ENCODE measurements around the gene EXOC6B.
"Not testable (repeated sequence)": the region's sequence is repeated elsewhere in the genome, so short reads cannot be mapped to it uniquely, and the experiment has no call there.

Gene EXOC6B

DNA sequence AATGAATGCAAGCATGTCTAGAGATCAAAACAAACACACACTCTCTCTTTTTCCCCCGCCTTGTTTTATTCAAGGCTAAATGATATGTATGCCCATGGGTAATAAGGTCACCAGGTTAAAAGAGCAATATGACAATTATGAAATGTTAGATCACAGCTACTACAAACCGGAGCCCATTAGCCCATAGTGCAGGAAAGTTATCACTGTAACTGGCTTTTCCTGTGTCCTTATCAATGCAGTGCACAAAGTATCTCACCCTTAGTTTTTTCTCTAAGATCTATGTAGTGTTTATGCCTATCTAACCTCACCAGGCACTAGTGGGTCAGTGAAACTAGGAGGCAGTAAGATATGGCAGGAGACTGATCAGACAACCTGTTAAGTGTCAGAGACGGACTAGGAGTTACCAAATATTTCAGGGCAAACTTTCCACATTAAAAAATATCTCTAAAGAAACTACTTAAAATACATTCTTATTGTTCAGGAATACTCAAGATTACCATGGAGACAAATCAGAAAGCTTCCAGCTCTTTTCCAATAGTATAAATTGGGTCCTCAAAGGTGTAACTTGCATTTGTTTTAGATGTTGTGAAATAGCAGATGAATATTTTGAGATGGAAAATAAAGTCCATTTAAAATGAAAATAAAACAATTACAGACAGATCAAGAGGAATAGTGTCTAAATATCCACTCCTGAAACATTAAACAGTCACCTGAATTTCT lies 282.2 kb downstream of the EXOC6B start:
- no peak for DNase-seq (ENCODE audit: low spot score)

DNA sequence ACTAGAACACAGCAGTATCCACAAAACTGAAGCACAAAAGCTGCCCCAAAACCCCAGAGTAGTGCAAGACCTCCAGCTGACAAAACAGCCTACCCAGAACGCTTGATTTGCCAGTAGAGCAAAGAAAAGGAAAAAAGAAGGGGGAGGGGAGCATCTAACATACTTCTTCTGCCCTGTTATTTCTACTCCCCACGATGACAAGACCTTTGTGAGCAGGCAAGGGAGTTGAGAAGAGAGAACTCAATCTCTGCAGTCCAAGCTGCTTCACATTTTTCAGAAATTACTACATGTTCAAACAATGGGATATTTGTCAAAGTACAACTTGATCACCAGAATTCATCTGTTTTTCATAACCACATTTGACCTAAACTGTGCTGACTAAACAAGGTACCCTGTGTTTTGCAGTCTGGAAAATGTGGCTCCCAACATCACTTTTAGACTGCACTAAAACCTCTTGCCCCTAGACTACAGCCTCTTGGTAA lies 286.7 kb downstream of the EXOC6B start:
- no peak for DNase-seq (ENCODE audit: low spot score)

DNA sequence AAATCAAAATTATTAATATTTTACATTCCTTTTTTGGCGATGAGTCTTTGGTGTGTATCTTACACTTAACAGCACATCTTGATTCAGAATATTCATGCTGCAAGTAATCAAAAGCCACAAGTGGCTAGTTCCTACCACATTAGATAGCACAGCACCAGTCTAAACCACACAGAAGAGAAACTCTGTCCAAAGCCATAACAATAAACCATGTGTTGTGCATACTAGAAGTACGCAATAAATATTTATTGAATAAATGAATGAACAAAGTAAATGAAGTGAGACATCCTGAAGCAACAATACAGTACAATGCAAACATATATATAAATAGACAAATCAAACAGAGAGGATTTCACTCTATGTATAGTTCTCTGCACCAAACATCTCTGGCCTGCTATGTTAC lies 287.3 kb downstream of the EXOC6B start:
- no peak for DNase-seq (ENCODE audit: low spot score)

DNA sequence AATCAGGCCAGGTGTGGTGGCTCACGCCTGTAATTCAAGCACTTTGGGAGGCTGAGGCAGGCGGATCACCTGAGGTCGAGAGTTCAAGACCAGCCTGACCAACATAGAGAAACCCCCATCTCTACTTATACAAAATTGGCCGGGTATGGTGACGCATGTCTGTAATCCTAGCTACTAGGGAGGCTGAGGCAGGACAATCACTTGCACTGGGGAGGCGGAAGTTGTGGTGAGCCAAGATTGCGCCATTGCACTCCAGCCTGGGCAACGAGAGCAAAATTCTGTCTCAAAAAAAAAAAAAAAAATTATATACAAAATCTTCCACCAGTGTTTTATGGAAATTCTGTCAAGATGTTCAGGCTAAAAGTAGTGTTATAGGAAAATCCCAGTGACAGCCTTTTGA lies 290.2 kb downstream of the EXOC6B start:
- DNase-seq (ENCODE audit: low spot score) = not testable (repeated sequence)

DNA sequence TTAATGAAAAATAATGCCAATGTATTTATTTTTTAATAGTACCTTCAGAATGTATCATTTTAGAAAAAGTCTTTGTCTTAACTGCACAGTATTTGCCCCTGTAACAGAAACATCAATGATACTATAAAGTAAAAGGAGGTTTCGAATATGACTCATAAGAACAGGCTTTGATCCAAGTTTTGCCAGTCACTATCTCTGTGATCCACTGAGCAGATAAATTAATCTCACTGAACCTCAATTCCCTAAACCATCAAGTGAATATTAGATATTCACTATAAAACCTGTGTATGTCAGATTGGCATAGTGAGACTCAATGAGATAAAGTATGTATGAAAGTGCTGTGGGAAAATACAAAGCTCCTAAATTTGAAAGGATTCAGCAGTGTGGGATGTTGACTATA lies 292.1 kb downstream of the EXOC6B start:
- no peak for DNase-seq (ENCODE audit: low spot score)

DNA sequence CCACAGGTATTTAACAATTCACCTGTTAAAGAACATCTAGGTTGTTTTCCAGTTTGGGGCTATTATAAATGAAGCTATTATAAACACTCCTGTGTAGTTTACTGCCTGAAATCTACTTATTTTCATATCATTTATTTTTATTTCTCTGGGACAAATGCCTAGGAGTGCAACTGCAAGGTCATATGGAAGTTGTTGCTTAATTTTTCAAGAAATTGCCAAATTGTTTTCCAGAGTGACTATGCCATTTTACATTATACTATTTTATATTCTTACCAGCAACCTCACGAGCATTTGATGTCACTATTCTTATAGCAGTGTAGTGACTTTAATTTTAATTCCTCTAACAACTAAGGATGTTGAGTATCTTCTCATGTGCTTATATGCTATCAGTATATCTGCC lies 298.4 kb downstream of the EXOC6B start:
- no peak for DNase-seq (ENCODE audit: low spot score)

DNA sequence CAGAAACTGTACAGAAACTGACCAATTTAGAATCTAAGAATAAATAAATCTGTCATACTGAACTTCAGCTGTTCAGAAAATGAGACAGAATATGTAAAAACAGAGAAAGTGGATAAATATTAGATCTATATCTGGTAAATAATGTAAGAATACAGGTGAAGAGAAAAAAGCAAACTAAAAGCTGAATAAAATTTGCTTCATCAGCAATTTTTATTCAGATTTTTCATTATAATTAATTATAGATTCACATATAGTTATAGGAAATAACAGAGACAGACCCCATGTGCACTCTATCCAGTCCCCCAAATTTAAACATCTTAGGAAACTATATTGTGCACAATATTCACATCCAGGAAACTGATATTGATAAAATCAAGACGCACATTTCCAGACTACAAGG lies 299.2 kb downstream of the EXOC6B start:
- no peak for DNase-seq (ENCODE audit: low spot score)

DNA sequence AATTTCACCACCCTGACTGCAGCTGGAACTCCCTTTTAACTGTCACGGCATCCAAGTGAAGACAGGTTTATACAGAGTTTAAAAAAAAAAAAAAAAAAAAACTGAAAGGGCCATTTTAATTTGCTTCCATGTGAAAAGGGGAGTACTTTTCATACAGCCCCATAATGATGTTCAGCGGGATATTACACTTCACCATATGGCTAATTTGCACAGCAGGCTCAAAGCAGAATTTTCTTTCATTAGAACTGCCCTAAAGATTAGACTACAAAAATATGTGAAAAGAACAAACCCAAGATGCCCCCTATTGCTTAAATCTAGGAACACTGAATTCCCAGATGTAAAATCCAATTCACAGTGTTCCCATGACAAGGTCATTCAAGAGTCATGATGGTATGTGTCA lies 301.8 kb downstream of the EXOC6B start:
- no peak for DNase-seq (ENCODE audit: low spot score)

DNA sequence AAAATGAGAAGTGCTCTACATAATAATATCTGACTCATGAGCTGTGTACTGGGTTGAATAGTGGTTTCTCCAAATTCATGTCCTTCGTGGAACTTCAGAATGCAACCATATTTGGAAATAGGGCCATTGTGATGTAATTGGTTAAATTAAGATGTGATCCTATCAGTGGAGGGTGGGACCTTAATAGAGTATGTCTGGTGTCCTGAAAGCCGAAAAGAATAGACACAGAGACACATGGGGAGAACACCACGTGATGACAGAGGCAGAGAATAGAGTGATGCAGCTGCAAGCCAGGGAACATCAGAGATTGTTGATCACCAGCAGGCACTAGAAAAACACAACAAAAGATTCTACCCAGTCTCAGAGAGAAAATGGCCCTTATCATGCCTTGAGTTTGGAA lies 310.1 kb downstream of the EXOC6B start:
- no peak for DNase-seq (ENCODE audit: low spot score)

DNA sequence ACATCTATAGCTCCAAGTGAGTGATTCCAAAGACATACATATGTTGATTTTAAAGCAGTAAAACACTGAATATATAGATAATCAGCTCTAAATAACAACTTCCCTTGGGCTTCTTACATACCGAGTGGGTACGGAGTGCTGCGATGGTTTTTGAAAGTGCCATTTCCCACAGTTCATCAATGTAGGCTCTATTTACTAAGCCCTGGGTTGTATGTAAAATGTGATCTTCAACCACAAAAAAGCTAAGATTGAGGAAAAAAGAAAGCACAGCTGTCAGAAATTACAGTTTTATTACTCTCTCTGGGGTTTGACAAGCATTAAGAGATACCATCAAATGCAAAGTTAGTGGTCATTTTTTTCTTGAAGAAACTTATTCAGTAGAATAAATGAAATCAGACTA lies 312.8 kb downstream of the EXOC6B start:
- no peak for DNase-seq (ENCODE audit: low spot score)

DNA sequence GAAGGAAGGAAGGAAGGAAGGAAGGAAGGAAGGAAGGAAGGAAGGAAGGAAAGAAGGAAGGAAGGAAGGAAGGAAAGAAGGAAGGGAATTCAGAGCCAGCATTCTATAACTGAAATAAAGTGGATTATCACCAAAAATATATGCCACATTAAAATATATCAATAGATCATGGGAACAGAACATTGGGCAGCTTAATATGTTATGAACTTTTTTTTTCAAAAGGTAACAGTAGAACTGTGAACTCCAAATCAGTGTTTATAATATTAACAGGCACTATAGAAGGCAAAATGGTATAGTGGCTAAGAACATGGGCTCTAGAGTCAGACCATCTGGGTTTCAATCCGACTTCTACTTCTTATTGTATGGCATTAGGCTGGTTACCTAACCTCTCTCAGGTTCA lies 313.5 kb downstream of the EXOC6B start:
- DNase-seq (ENCODE audit: low spot score) = no peak

DNA sequence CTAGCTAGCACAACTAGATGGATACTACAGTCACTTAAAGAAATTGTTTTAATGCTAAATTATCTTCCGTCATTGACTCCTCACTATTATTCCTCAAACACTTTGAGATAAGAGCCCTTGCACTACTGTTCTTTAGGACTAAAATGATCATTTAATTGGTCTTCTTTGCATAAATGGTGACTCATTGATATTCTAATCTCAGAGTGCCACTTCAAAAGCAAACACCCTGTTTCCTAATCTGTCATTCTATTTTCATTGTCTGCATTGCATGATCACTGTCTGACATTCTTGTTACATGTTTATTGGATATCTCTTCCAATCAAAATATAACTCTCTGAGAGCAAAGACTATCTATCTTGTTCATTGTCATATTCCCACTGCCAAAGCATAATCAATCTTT lies 313.9 kb downstream of the EXOC6B start:
- DNase-seq (ENCODE audit: low spot score) = no peak

DNA sequence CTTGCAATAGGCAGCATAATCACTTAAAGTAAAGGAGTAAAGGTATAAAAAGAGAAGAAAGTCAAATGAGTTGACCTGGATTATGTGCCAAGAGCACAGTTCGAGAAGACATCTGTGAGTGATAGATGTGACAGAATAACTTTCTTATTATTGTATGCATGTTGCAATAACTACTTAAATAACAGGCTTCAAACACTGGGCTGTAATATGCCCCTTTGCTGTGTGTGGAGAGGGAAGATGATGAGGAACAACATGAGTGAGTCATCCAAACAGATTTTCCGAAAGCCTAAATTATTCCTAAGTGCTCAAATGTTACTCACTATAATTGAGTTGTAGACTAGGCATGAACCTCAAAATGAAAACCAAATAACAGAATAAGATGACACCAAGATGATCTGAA lies 328.1 kb downstream of the EXOC6B start:
- DNase-seq (ENCODE audit: low spot score) = no peak

DNA sequence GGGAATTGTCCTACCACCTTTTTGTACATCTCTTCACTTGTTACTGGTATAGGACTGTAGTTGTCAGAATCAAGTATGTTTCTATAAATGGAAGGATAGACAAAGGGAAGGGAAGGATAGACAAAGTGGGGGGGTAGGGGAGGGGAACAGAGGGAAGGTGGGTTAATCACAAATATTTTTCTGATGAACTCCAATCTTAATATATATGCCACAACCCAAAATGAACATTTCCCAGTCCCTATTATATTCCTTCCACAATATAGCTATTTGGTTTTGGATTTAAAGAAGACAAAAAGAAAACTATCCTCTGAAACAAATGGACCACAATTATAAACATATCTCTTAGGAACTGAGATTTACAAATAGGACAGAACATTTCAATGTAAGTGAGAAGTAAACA lies 329.4 kb downstream of the EXOC6B start:
- no peak for DNase-seq (ENCODE audit: low spot score)

DNA sequence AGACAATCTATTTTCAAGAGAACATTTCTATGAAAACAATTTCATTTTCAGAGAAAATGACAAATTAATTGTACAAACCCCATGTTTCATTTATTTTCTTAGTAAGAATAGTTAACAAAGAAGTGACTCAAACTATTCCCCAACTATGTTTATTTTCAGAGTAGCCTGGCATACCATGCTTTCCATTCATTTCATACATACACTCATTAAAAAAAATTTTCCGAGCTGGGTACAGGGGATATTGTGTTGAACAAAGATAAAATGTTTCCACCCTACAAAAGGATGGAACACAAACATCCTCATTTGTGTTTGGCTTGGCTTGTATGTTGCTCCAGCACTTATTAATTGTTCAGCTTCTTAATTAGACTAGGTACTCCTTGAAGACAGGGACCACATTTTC lies 331.4 kb downstream of the EXOC6B start:
- DNase-seq (ENCODE audit: low spot score) = no peak

DNA sequence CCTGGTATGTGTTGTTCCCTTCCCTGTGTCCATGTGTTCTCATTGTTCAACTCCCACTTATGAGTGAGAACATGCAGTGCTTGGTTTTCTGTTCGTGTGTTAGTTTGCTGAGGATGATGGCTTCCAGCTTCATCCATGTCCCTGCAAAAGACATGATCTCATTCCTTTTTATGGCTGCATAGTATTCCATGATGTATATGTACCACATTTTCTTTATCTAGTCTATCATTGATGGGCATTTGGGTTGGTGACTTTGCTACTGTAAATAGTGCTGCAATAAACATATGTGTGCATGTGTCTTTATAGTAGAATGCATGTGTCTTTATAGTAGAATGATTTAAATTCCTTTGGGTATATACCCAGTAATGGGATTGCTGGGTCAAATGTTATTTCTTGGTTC lies 341.2 kb downstream of the EXOC6B start:
- not testable (repeated sequence) for DNase-seq (ENCODE audit: low spot score)

DNA sequence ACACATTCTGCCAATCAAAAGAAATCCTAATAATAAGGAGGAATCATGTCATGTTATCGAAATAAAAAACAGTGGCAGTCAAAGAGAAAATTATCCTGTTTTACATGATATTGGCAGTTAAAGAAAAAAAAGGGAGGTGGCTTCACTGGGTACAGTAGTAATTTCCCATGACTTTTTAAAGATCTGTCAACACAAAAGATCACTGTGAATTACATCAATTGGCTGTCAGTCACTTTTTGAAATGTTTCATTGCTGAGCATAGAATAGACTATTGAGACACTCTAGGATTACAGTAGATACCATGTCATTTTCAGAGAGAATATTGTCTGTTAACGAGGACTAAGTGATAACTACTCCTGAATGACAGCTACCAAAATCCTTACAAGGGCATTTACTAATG lies 342.5 kb downstream of the EXOC6B start:
- no peak for DNase-seq (ENCODE audit: low spot score)

DNA sequence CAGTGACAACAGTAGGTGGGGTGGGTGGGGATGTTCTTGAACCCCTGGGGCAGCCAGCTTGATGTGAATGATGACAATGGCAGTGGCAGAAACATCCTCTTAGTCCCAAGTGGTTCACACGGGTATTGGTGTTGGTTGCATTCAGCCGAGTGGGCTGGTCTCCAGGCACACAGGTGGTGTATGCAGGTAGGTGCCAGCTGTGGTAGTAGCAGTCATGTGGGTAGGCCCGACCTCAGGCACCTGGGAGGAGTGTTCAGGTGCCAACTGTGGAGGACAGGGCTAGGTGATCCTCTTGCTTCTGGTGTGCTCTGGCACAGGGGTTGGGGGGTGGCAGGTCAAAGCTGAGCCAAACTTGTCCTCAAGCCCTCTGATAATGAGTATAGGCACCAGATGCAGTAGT lies 350.6 kb downstream of the EXOC6B start:
- DNase-seq (ENCODE audit: low spot score) = no peak

DNA sequence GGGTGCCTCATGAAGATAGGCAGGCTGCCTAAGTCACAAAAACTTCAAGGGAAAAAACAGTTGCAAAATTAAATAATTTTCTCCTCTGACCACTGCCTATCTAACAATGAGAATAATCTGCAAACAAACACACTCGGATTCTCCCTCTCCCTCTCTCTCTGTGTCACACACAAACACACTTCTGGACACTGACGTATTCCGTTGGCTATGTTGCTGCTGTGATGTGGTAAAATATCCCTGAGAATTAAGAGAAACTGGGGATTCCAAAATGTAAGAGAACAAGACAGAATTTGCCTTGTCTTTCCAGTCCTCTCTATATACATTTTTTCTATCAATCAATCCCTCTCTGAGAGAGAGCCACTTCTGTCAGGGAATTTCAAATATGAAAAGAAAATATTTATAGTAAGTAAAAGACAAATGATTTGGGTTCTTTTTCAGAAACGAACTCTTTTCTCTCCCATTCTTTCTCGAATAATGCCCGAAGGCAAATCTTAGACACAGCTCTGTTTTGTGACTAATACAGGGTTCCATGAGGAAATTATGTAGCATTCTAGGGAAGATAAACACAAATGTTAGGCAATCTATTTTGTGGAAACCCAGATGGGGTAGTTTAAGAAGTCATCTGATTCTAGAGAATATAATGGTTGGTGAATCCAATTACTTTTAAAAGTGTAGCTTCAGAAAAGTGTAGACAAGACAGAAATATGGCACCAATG lies 367.9 kb downstream of the EXOC6B start:
- no peak for DNase-seq (ENCODE audit: low spot score)

DNA sequence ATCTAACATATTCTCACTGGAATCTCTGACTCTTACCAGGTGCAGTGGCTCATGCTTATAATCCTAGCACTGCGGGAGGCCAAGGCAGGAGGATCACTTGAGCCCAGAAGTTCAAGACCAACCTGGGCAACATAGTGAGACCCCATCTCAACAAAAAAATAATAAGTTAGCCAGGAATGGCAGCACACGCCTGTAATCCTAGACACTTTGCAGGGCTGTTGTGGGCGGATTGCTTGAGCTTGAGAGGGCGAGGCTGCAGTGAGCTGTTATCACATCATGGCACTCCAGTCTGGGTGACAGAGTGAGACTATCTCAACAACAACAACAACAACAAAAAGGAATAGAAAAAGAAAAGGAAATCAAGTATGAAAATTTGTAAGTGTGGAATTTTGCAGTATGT lies 371.6 kb downstream of the EXOC6B start:
- DNase-seq (ENCODE audit: low spot score) = no peak

DNA sequence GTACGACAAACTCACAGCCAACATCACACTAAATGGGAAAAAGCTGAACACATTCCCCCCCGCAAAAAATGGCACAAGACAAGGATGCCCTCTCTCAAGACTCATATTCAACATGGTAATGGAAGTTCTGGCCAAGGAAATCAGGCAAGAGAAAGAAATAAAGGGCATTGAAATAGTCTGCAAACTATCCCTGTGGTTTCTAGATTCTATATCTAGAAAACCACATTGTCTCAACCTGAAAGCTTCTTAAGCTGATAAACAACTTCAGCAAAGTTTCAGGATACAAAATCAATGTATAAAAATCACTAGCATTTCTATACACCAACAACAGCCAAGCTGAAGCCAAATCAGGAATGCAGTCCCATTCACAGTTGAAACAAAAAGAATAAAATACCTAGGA lies 383.6 kb downstream of the EXOC6B start:
- DNase-seq (ENCODE audit: low spot score) = no peak

DNA sequence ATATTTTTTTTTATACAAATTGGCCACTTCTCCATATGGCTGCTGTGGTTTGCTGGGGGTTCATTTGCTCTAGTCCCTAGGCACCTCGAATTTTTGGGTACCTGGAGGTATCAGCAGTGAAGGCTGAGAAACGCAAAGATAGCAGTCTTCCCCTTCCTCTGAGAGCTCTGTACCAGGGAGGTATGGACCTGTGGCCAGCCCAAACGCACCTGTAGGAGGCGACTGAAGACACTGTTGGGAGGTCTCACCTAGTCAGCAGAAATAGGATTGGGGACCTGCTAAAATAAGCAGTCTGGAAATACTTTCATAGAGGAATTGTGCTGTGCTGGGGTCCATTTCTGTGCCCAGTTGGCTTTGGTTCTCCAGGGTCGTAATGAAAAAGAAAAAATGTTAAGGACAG lies 385.9 kb downstream of the EXOC6B start:
- DNase-seq (ENCODE audit: low spot score) = no peak

DNA sequence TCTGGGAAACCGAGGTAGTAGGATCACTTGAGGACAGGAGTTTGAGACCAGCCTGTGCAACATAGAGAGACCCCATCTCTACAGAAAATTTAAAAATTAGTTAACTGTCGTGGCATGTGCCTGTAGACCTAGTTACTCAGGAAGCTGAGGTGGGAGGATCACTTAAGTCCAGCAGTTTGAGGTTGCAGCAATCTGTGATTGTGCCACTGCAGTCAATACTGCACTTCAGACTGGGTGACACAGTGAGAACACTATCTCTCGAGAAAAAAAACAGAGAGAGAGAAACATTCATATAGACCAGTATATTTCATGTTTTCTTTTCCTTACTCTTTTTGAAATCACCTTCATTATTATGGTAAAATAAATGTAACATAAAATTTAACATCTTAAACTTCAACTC lies 387.5 kb downstream of the EXOC6B start:
- no peak for DNase-seq (ENCODE audit: low spot score)

DNA sequence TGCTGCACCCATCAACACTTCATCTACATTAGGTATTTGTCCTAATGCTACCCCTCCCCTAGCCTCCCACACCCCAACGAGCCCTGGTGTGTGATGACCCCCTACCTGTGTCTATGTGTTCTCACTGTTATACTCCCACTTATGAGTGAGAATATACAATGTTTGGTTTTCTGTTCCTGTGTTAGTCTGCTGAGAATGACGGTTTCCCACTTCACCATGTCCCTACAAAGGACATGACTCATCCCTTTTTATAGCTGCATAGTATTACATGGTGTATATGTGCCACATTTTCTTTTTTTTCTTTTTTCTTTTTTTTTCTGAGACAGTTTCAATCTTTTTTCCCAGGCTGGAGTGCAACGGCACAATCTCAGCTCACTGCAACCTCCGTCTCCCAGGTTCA lies 394.1 kb downstream of the EXOC6B start:
- no peak for DNase-seq (ENCODE audit: low spot score)
